Peyer's patch (tissue), 4 donors: ENCODE measurements around the gene ARHGAP40.

ENCODE experiments used
- CTCF ChIP-seq, 6 experiments: fragments of 450-650 bp in 4 of 6; fragments of 200-600 bp in 2 of 6; sonication (generic) in 1 of 6; IDR thresholded peaks; one replicate each; pipeline ENCODE4 v1.5.1; 2017 to 2019; ENCODE audit warnings: antibody characterized with exemption in 6 of 6, mild to moderate bottlenecking in 3 of 6, moderate library complexity in 1 of 6
- POLR2A ChIP-seq, 2 donors: fragments of 450-650 bp; IDR thresholded peaks; one replicate each; pipeline ENCODE4 v1.5.1; 2017; ENCODE audit warnings: antibody characterized with exemption in 2 of 2, mild to moderate bottlenecking in 2 of 2, moderate library complexity in 2 of 2

GRCh38 chr20:38564680-38565079 is 36.9 kb upstream of the ARHGAP40 start:
- no peak for TF ChIP-seq POLR2A (IDR thresholded peaks at IDR 0.05)
- TF ChIP-seq CTCF (IDR thresholded peaks at IDR 0.05): no peak
